ENCODE results near the gene TPRN.

TPRN gene

DNA sequence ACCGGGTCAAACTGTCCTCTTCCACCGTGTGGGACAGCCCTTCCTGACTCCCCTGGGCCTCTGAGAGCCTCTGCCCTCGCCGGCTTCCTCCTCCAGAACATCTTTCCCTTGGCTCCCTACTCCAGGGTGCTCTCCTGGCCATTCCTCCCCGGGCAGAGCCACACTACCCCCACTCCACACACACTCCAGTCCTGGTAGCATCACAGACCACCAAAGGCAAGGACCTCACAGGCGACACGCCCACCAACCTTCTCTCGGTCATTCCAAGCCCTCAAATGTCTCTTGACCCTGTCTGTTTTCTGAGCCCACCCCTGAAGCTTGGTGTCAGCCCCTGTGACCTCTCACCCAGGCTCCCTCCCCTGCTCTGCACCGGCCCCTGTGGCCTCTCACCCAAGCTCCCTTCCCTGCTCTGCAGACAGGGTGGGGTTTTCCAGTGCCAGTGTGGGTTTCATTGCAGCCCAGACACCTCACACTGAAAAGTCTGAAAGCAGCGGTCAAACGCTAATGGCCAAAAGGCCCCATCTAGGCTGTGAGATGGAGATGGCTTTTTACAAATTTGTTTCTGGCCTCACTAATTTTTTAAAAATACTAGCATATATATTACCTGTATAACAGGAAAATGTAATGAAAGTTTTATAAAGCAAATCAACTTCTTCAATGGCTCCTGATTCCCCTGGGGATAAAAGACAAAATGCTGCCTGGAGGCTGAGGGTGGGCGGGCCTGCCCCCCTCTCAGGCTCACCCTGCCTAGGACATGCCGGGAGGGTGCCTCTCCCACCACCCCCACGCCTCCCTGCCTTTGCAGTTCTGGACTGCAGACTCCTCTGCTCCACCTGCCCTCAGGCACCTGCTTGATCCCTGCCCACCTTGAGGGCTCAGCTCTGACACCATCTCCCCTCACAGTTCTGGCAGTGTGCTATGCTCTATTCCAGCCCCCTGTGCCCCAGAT, 41.2 kb downstream of the TPRN start:
- no peak for DNase-seq

DNA sequence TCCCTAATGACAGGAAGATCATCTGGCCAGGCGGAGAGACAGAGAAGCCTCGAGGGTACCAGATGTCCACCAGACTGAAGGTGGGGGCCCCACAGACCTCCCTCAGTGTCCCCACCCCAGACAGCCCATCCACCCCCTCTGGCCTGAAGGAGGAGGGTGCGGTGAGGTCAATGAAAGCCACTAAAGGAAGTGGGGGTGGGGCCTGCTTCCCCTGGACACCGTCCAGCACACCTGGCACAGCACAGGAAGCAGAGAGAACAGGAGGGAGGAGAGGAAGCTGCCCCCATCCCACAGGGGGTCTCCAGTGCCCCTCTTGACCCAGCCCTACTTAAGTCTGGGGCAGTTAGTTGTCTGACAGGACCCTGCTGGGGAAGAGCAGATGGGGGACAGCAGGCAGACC, 41.9 kb downstream of the TPRN start:
- DNase-seq: peak in 1 of 3 experiments; percentile 26

DNA sequence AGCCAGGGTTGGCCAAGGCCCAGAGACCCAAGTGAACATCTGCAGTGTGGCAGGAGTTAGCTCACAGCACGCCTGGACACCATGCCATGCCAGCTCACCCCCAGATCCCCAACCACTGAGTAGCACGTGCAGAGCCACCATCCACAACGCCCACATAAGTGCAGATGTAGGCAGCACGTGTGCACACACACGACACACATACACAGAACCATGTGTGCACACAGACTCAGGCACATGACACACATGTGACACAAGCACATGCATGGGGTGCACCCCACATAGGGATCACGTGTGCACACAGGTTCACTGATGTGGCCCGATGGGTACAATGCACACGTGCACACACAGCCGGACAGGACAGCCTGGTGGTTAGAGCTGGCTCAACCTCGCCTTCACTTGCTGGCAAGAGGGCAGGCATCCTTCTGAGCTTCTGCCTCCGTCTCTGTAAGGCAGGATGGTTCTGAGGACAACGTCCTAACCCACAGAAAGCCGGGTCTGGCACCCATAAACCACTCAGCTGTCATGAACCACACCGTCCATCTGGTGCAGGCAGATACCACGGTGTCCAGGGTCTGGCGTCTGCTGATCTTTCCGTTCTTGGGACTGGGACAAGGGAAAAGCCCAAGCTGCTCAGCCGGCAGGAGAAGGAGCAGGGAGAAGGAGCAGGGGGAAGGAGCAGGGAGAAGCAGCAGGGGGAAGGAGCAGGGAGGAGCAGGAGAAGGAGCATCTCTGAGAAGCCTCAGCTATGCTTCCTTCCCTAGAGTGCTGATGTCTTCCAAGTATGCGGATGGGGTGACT, 42.7 kb downstream of the TPRN start:
- no peak for DNase-seq

DNA sequence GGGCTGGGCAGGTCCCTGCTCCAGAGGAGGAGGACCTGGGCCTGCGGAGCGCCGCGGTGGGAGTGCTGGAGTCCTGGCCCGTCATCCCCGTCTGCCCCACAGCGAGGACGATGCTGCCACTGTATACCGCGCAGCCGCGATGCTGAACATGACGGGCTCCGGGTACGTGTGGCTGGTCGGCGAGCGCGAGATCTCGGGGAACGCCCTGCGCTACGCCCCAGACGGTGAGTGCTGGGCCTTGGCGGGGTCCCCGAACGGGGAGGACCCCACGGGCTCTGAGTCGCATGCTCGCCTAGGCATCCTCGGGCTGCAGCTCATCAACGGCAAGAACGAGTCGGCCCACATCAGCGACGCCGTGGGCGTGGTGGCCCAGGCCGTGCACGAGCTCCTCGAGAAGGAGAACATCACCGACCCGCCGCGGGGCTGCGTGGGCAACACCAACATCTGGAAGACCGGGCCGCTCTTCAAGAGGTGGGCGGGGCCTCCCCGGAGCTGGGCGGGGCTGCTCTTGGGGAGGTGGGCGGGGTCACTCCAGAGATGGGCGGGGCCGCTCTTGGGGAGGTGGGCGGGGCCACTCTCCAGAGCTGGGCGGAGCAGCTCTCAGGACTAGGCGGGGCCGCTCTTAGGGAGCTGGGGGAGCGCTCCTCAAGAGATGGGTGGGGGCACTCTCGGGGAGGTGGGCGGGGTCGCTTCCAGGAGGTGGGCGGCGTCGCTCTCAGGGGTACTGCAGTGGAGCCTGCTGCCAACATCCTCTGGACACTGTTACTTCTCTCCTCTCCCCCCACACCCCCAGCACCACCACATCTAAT, 43.8 kb downstream of the TPRN start:
- DNase-seq: peak in 2 of 3 experiments; percentile 12 to 30

DNA sequence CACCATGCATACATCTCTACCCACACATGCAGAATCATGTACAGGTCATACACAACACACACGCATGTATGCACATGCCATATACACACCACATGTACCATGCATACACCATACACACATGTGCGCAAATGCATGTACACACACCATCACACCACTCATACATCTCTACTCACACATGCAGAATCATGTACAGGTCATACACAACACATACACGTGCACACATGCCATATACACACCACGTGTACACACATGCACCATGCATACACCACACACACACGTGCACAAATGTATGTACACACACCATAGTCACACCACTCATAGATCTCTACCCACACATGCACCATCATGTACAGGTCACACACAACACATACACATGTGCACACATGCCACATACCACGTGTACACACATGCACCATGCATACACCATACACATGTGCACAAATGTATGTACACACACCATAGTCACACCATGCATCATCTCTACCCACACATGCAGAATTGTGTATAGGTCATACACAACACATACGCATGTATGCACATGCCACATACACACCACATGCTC, 47.6 kb downstream of the TPRN start:
- no peak for DNase-seq

DNA sequence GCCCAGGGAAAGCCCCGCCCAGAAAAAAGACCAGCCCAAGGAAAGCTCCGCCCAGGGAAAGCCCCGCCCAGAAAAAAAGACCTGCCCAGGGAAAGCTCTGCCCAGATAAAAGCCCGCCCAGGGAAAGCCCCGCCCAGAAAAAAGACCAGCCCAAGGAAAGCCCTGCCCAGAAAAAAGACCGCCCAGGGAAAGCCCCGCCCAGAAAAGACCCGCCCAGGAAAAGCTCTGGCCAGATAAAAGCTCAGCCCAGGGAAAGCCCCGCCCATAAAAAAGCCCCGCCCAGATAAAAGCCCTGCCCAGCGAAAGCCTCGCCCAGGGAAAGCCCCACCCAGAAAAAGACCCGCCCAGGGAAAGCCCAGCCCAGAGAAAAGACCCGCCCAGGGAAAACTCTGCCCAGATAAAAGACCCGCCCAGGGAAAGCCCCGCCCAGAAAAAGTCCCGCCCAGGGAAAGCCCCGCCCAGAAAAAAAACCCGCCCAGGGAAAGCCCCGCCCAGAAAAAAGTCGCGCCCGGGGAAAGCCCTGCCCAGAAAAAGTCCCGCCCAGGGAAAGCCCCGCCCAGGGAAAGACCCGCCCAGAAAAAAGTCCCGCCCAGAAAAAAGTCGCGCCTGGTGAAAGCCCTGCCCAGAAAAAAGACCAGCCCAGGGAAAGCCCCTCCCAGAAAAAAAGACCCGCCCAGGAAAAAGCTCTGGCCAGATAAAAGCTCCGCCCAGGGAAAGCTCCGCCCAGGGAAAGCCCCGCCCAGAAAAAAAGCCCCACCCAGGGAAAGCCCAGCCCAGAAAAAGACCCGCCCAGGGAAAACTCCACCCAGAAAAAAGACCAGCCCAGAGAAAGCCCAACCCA, 49.7 kb downstream of the TPRN start:
- peak in 2 of 3 experiments; percentile 29 to 73 for DNase-seq

DNA sequence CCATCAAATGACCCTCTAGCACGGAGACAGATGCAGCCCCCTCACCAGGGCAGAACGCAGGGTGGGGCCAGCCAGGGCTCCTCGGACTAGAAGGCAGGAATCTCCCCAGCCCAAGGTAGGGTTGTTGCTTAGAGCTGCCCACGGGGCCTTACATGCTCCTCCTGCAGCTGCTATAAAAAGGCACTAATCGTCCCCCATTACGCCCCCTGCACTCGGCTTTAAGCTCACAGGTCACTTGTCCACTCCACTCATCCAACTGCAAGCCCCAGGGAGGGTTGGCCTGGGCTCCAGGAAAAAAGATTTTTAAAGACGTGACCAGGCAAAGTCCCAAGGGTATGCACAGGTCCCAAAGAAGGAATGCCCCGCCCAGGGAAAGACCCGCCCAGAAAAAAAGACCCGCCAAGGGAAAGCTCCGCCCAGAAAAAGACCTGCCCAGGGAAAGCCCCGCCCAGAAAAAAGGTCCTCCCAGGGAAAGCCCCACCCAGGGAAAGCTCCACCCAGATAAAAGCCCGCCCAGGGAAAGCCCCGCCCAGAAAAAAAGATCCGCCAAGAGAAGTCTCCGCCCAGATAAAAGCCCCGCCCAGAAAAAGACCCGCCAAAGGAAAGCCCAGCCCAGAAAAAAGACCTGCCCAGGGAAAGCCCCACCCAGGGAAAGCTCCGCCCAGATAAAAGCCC, 50.5 kb downstream of the TPRN start:
- peak in 1 of 3 experiments; percentile 55 for DNase-seq

DNA sequence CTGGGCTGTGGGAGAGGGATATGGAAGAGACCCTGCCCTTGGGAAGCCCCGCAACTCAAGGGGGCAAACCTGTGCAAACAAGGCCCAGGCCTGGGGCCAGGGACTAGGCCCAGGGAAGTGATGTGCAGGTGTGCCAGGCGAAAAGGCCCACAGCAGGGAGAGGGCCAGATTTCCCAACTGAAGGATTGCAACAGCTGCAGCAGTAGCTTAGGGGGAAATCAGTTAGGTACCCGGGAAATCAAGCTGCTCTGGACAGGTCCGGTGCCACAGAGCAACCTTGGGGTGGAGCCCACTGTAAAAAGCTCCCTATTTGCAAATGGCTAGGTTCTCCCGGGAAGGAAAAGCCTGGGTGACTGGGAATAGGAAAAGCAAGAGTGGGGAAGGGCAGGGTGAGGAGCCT, 51.2 kb downstream of the TPRN start:
- DNase-seq: no peak

DNA sequence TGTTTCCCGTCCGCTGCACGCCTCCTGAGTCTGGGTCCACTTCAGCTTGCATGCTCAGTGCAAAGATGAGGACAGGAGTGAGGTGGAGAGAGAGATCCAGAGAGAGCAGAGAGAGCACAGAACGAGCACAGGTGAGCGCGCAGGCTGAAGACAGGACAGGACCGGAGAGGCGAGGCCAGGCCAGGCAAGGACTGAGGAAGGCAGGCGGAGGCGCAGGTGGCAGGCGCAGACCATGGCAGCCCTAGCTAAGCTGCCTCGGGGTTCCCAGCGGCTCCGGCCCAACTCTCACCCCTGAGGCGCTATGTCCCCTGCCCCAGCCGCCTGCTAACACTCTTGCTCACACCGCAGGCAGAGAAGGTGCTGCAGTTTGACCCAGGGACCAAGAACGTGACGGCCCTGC, 51.9 kb downstream of the TPRN start:
- peak in 1 of 3 experiments; percentile 32 for DNase-seq

DNA sequence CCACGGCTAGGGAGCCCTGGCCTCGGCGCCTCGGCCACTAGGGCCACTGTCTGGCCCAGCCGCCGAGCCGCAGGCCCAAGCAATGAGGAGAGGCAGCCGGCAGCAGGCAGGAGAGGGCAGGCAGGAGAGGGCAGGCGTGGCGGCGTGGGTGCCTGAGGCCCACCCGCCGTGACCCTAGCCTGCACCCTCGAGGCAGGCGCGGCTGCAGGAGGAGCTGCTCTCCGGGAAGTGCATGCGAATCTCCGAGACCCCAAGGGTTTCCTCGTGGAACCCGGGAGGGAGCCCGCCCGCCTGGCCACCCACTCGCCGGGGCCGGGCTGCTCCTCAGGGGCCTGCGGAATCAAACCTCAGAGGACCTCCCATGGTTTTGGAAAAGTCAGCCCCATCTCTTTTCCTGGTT, 52.3 kb downstream of the TPRN start:
- DNase-seq: no peak

DNA sequence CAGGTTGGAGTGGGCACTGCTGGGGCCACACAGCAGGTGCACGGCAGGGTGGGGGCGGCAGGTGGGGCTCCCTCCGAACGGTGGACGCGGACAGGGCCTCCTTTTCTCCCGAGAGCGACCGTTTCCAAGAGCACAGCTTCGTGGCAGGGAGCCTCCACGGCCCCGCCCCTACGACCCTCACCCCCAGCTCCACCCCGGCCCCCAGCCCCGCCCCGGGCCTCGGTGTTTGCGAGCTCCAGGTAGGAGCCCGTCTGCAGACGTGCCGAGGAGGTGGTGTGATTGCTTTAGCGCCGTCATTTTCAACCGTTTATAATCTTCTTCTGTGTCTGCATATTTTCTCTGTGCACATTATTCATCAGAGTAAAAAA, 52.8 kb downstream of the TPRN start:
- no peak for DNase-seq

DNA sequence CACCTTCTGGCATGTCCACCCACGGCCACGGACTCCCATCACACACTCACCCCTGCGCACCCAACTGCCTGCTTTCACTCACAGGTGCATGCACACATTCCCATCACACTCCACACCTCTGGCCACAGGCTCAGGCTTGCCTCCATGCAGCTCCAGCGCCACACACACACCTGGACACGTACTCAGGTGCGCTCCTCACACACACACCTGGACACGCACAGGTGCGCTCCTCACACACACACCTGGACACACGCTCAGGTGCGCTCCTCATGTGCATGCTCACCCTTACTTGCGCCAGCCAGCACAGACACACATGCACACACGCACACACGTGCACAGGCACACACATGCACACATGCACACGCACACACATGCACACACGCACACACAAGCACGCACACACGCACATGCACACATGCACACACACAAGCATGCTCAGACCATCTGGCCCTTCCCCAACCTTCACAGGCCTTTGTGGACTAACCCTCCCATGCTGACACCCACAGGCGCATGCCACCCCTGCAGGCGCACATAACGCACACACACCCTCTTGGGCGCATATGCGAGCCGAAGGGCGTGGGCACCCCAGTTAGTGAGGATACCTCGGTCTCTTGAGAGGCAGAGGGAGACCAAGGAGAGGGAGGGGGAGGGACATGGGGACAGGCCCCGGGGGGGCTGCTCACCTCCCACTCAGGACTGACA, 53.3 kb downstream of the TPRN start:
- DNase-seq: no peak

DNA sequence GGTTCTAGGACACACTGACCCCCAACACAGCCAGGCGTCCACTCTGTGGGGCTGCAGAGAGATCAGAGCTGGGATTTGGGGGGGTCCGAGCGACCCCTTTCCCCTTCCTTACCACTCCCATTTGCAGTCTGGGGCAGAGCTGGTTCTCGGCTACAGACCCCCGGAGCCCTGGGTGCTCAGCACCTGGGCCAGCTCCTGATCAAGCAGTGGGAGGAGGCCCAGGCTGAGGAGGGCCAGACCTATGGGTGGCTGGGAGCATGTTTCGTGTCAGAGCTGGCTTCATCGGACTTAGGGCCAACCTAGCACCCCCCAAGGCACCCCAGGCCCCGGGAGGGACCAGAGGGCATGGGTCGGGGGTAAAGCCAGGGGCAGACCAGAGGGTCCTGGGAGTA, 54.0 kb downstream of the TPRN start:
- DNase-seq: no peak

DNA sequence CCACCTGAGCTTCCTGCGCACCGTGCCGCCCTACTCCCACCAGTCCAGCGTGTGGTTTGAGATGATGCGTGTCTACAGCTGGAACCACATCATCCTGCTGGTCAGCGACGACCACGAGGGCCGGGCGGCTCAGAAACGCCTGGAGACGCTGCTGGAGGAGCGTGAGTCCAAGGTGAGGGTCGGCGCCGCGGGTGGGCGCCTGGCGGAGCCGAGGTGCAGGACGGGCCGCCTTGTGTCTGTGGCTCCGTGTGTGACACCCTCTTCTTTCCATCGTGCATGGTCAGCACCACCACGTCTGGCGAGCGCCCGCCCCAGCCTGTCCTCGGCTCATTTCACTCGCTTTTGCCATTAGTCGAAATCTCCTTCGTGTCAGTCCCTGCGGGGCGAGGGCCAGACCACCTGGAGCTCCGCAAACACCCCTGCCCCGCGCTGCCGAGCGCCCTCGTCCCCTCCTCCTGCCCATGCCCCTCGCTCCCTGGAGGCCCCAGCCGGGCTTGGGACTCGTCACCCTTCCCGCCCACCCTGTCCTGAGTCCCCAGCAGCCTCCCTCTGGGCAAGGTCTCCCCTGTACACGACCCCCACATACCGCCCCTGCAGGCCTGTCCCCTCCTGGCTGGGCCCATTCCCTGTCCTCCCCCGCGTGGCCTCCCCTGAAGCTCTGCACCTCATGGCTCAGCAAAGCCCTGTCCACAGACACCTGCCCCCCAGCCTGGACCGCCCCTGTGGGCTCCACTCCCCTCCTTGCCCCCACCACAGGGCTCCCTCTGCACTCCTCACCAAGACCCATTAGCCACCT, 54.6 kb downstream of the TPRN start:
- no peak for DNase-seq

DNA sequence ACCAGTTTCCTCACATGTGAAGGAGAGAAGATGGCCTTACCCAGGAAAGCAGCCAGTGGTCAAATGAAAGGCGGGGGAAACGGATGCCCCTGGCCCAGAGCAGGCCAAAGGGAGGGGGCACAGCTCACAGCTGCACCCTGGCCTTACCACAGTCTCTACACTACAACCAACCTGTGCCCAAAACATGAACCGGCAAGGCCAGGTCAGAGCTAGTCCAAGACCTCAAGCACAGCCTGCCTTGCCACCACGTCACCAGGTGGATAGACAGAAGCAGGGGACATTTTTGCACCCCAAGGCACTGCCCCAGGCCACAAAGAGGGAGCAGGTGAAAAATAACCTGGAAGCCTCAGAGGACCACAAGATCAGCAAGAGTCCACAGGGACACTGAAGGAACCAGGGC, 57.1 kb downstream of the TPRN start:
- DNase-seq: no peak

DNA sequence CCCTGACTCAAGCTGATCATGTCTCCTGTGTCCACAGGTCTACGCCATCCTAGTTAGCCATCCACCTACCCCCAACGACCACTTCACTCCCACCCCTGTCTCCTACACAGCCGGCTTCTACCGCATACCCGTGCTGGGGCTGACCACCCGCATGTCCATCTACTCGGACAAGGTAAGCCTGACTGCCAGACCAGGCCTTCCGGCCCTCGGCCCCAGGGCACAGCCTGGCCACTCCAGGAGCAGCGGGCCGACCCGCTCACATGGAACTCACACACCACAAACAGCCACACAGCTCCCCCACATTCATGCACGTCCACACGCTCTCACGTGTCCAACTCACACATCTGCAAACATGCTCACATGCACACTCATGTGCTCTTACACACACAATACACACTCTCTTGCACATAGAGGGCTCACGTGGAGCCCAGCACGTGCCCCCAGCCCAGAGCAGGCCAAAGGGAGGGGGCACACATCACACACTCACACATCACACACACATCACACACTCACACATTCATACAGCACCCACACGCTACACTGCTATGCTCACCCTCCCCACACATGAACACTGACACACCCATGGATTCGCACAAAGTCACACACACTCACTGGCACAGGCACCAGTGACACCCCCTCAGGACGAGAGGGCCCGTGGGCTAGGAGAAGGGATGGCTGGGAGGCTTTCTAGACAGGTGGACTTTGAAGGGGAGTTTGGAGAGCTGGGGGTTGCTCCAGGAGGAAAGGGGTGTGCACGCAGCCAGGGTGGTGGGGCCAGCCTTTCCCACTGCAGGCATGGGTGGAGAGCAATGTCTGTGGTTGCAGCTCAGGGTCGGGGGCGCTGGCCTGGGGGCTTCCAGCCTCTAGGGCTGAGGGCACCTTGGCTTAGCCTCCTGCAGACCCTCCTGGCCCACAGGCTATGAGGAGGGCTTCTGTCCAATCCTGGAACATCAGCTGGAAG, 58.3 kb downstream of the TPRN start:
- DNase-seq: no peak
